GM21390 (cell line): ENCODE data around the gene SORT1.
A peak's percentile ranks its signal among the peaks of the same experiment; 100 is the strongest.

Experiments used
- ATAC-seq: cut with Tn5 transposase; IDR thresholded peaks from one replicate; pipeline ENCODE4 v1.9.1; 2021; ENCODE audit not compliant: unreplicated experiment

SORT1 gene

GRCh38 chr1:109277434-109278204 lies 120.1 kb downstream of the SORT1 start:
- ATAC-seq: peak; percentile 84

DNA sequence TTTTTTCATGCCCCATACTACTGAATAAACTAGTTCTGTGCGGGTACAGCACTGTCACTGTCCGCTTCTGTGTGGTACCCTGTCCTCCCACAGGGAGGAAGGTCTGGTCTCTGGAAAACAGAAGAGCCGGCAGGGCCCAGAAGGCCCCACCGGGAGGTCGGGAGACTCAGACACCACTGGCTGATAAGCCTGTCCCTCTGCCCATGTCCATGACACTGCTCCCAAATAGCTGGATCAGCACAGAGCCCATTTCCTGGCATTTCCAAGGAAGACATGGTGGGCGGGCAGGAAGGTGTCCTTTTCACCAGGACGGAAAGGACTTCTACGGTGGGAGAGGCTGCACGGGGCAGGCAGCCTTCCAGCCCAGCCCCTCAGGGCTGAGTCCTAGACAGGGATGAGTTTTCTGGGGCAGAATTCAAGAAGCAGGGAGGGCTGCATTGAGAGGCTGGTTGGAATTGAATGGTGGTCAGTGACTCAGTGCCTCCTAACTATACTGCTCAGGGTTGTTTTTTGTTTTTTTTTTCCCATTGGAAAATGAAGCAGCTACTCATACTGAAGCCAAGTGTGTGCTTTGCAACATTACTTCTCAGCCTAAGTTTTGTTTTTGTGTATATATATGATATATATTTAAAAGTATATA lies 121.9 kb downstream of the SORT1 start:
- ATAC-seq: no peak

DNA sequence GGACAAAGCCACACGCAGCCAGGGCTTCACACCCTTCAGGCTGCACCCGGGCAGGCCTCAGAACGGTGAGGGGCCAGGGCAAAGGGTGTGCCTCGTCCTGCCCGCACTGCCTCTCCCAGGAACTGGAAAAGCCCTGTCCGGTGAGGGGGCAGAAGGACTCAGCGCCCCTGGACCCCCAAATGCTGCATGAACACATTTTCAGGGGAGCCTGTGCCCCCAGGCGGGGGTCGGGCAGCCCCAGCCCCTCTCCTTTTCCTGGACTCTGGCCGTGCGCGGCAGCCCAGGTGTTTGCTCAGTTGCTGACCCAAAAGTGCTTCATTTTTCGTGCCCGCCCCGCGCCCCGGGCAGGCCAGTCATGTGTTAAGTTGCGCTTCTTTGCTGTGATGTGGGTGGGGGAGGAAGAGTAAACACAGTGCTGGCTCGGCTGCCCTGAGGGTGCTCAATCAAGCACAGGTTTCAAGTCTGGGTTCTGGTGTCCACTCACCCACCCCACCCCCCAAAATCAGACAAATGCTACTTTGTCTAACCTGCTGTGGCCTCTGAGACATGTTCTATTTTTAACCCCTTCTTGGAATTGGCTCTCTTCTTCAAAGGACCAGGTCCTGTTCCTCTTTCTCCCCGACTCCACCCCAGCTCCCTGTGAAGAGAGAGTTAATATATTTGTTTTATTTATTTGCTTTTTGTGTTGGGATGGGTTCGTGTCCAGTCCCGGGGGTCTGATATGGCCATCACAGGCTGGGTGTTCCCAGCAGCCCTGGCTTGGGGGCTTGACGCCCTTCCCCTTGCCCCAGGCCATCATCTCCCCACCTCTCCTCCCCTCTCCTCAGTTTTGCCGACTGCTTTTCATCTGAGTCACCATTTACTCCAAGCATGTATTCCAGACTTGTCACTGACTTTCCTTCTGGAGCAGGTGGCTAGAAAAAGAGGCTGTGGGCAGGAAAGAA lies 122.9 kb downstream of the SORT1 start:
- ATAC-seq: no peak

- no peak for ATAC-seq
Observed at GRCh38 chr1:109273570-109274288, 124.0 kb downstream of the SORT1 start.

- no peak for ATAC-seq
Observed at GRCh38 chr1:109272831-109273547, 124.7 kb downstream of the SORT1 start.

GRCh38 chr1:109272021-109272799 lies 125.5 kb downstream of the SORT1 start:
- ATAC-seq: no peak

GRCh38 chr1:109271458-109271857 lies 126.3 kb downstream of the SORT1 start:
- no peak for ATAC-seq

- ATAC-seq: no peak
Observed at GRCh38 chr1:109270623-109271317, 126.9 kb downstream of the SORT1 start.

- no peak for ATAC-seq
Observed at GRCh38 chr1:109269981-109270622, 127.6 kb downstream of the SORT1 start.

GRCh38 chr1:109269212-109269980 lies 128.3 kb downstream of the SORT1 start:
- no peak for ATAC-seq

DNA sequence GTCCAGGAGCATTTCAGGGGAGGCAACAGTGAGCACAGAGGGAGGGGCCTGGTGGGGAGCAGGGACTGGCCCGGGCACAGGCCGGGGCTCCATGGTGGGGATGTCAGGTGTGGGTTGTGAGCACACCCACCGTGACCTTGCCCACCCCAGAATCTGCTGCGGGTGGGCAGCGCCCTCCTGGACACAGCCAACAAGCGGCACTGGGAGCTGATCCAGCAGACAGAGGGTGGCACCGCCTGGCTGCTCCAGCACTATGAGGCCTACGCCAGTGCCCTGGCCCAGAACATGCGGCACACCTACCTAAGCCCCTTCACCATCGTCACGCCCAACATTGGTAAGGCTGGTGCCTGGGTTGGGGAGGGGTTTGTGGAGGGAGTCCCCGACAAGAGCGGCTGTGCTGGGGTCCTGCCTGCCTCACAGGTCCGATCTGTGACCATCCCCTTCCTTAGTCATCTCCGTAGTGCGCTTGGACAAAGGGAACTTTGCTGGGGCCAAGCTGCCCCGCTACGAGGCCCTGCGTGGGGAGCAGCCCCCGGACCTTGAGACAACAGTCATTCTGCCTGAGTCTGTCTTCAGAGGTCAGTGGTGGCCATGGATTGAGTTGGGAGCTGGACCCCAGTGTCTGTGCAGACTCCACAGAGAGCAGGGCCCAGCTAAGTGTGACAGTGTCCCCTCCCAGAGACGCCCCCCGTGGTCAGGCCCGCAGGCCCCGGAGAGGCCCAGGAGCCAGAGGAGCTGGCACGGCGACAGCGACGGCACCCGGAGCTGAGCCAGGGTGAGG lies 129.1 kb downstream of the SORT1 start:
- no peak for ATAC-seq

DNA sequence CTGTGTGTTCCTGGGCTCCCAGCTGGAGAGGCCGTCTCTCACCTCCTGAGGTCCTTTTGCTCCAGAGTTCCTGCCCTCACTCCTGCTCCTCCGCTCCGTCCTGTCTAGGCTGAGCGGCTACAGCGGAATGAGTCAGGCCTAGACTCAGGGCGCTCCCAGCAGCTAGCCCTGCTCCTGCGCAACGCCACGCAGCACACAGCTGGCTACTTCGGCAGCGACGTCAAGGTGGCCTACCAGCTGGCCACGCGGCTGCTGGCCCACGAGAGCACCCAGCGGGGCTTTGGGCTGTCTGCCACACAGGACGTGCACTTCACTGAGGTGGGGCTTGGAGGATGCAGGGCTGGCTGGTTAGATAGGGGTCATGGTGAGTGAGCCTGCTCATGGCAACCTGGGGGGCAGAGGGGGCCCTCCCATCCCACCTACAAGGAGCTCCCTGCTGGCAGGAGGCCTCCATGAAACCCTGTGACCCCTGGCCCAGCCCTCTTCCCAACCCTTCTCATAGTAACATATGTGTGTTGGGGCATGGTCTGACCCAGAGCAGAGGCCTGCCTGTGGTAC lies 129.9 kb downstream of the SORT1 start:
- ATAC-seq: no peak

GRCh38 chr1:109266965-109267364 lies 130.8 kb downstream of the SORT1 start:
- no peak for ATAC-seq

GRCh38 chr1:109265741-109266330 lies 131.9 kb downstream of the SORT1 start:
- no peak for ATAC-seq

DNA sequence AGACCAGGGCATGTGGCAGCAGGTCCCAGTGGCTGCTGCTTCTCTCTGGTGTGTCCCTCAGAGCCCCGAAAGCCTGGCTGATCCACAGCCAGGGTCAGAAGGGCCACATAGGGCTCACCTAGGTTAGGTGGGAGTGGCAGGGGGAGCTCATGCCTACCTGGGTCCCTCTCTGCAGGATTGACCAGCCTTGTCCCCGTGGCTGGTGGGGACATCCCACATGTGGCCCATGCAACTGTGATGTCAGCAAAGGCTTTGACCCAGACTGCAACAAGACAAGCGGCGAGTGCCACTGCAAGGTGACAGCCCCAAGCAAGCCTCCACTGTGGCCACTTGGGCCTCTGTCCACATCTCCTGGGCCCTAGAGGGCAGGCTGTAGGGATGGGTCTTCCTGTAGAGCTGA lies 132.7 kb downstream of the SORT1 start:
- ATAC-seq: no peak

GRCh38 chr1:109264379-109264755 lies 133.4 kb downstream of the SORT1 start:
- ATAC-seq: no peak
